MM.1S (cell line): ENCODE measurements around the gene HS3ST4.

Source experiments
- DNase-seq: peaks from one replicate; pipeline ENCODE4 v3.0.0-alpha.2; 2015
- H2AFZ ChIP-seq: fragments of 300-600 bp; sonication (generic); 2 replicates; pipeline ENCODE4 v1.6.0; 2016; ENCODE audit warnings: antibody characterized with exemption, low read length
- H3F3A ChIP-seq: fragments of 300-600 bp; sonication (generic); 2 replicates; pipeline ENCODE4 v1.6.1; 2016; ENCODE audit warnings: mild to moderate bottlenecking, antibody characterized with exemption, low read length, moderate library complexity, mixed read lengths; ENCODE audit not compliant: insufficient read depth
- H3K27ac ChIP-seq: fragments of 300-600 bp; sonication (generic); 2 replicates; pipeline ENCODE4 v1.5.1; 2016; ENCODE audit warnings: mild to moderate bottlenecking, low read length
- H3K27me3 ChIP-seq: fragments of 300-600 bp; sonication (generic); replicated peaks from 2 replicates; pipeline ENCODE4 v1.6.0; 2016; ENCODE audit warnings: low read length; ENCODE audit not compliant: insufficient read depth
- H3K36me3 ChIP-seq: fragments of 300-600 bp; sonication (generic); replicated peaks from 2 replicates; pipeline ENCODE4 v1.6.1; 2016; ENCODE audit warnings: mild to moderate bottlenecking, low read length, mixed read lengths; ENCODE audit not compliant: insufficient read depth
- H3K4me1 ChIP-seq: fragments of 300-600 bp; sonication (generic); 2 replicates; pipeline ENCODE4 v1.6.1; 2016; ENCODE audit warnings: low read length, mixed read lengths
- H3K4me2 ChIP-seq: fragments of 300-600 bp; sonication (generic); 2 replicates; pipeline ENCODE4 v1.6.0; 2016; ENCODE audit warnings: low read depth, low read length
- H3K4me3 ChIP-seq: fragments of 300-600 bp; sonication (generic); 2 replicates; pipeline ENCODE4 v1.5.1; 2016; ENCODE audit warnings: low read length, mixed read lengths
- H3K79me2 ChIP-seq: fragments of 300-600 bp; sonication (generic); 2 replicates; pipeline ENCODE4 v1.6.1; 2016; ENCODE audit warnings: mixed run types, low read length, mixed read lengths
- H3K9ac ChIP-seq: fragments of 300-600 bp; sonication (generic); 2 replicates; pipeline ENCODE4 v1.6.1; 2016; ENCODE audit warnings: low read length, mixed read lengths
- H3K9me2 ChIP-seq: fragments of 300-600 bp; sonication (generic); replicated peaks from 2 replicates; pipeline ENCODE4 v1.6.1; 2016; ENCODE audit warnings: mild to moderate bottlenecking, low read length, mixed read lengths; ENCODE audit not compliant: insufficient read depth
- H3K9me3 ChIP-seq: fragments of 300-600 bp; sonication (generic); replicated peaks from 2 replicates; pipeline ENCODE4 v1.6.1; 2016; ENCODE audit warnings: mild to moderate bottlenecking, low read length, mixed read lengths; ENCODE audit not compliant: insufficient read depth
- H4K20me1 ChIP-seq: fragments of 300-600 bp; sonication (generic); 2 replicates; pipeline ENCODE4 v1.6.1; 2016; ENCODE audit warnings: mild to moderate bottlenecking, low read length, moderate library complexity, mixed read lengths; ENCODE audit not compliant: insufficient read depth
- EZH2 ChIP-seq: fragments of 300-600 bp; sonication (generic); optimal IDR thresholded peaks from 2 replicates; pipeline ENCODE3; 2017; ENCODE audit warnings: low read depth, mild to moderate bottlenecking, antibody characterized with exemption, low read length, mixed read lengths
- EZH2phosphoT487 ChIP-seq: fragments of 300-600 bp; sonication (generic); IDR thresholded peaks from 2 replicates; pipeline ENCODE4 v1.6.1; 2018; ENCODE audit warnings: antibody characterized with exemption, low read length
- TF ChIP-seq, protein P1 (sequence below): fragments of 300-600 bp; sonication (generic); IDR thresholded peaks from 2 replicates; pipeline ENCODE4 v1.5.1; 2016; ENCODE audit warnings: antibody characterized with exemption, low read length, mixed read lengths

The HS3ST4 gene

GRCh38 chr16:25735645-25736044 is 43.9 kb downstream of the HS3ST4 start:
- no peaks in the 10 kb centered on the region for H3F3A ChIP-seq
- H3K36me3 ChIP-seq = no peaks in the 10 kb centered on the region

GRCh38 chr16:25747160-25747758 is 55.5 kb downstream of the HS3ST4 start:
- TF ChIP-seq, protein P1, sequence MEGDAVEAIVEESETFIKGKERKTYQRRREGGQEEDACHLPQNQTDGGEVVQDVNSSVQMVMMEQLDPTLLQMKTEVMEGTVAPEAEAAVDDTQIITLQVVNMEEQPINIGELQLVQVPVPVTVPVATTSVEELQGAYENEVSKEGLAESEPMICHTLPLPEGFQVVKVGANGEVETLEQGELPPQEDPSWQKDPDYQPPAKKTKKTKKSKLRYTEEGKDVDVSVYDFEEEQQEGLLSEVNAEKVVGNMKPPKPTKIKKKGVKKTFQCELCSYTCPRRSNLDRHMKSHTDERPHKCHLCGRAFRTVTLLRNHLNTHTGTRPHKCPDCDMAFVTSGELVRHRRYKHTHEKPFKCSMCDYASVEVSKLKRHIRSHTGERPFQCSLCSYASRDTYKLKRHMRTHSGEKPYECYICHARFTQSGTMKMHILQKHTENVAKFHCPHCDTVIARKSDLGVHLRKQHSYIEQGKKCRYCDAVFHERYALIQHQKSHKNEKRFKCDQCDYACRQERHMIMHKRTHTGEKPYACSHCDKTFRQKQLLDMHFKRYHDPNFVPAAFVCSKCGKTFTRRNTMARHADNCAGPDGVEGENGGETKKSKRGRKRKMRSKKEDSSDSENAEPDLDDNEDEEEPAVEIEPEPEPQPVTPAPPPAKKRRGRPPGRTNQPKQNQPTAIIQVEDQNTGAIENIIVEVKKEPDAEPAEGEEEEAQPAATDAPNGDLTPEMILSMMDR = no peak
- TF ChIP-seq EZH2 (no peak), EZH2phosphoT487 (no peak)
- Histone ChIP-seq H3K4me2 (no peak overlapping the region), H4K20me1 (no peaks in the 10 kb centered on the region), H3K36me3 (no peaks in the 10 kb centered on the region), H3K27me3 (no peaks in the 10 kb centered on the region), H3K27ac (no peak overlapping the region), H3K9ac (no peak overlapping the region), H3K9me2 (no peaks in the 10 kb centered on the region), H2AFZ (no peak overlapping the region), H3F3A (no peaks in the 10 kb centered on the region), H3K9me3 (no peaks in the 10 kb centered on the region), H3K4me1 (no peaks in the 10 kb centered on the region), H3K4me3 (no peak overlapping the region), H3K79me2 (no peaks in the 10 kb centered on the region)
- peak; percentile 26 for DNase-seq

More at GRCh38 chr16:25735645-25736044, 43.9 kb downstream of the HS3ST4 start:
- Histone ChIP-seq H3K9me2 (no peaks in the 10 kb centered on the region), H3K9ac (no peak overlapping the region), H2AFZ (no peak overlapping the region), H4K20me1 (no peaks in the 10 kb centered on the region), H3K4me2 (no peak overlapping the region), H3K4me1 (no peaks in the 10 kb centered on the region), H3K79me2 (no peaks in the 10 kb centered on the region), H3K27me3 (no peaks in the 10 kb centered on the region), H3K27ac (no peak overlapping the region), H3K4me3 (no peak overlapping the region), H3K9me3 (no peaks in the 10 kb centered on the region)
- no peak for DNase-seq
- TF ChIP-seq, protein P1 = no peak
- TF ChIP-seq EZH2phosphoT487 (no peak), EZH2 (no peak)

- H3K9me3 ChIP-seq = no peaks in the 10 kb centered on the region
- no peaks in the 10 kb centered on the region for H3K4me1 ChIP-seq
- DNase-seq = no peak
- no peaks in the 10 kb centered on the region for H4K20me1 ChIP-seq
- TF ChIP-seq EZH2phosphoT487 (no peak), EZH2 (no peak)
- TF ChIP-seq, protein P1 = no peak
- H3K36me3 ChIP-seq = no peaks in the 10 kb centered on the region
- H3F3A ChIP-seq = no peaks in the 10 kb centered on the region
- H3K9me2 ChIP-seq = no peaks in the 10 kb centered on the region
- H3K27me3 ChIP-seq = no peaks in the 10 kb centered on the region
- no peaks in the 10 kb centered on the region for H3K79me2 ChIP-seq
- H3K4me3 ChIP-seq = no peak overlapping the region
- no peak overlapping the region for H2AFZ ChIP-seq
- H3K27ac ChIP-seq = no peak overlapping the region
- no peak overlapping the region for H3K4me2 ChIP-seq
- no peak overlapping the region for H3K9ac ChIP-seq
These were observed 56.4 kb downstream of the HS3ST4 start for GRCh38 chr16:25748092-25748654.
